Measurements from ENCODE around the gene CKMT2. TPM values are rescaled to one million over a fixed set of nuclear protein-coding genes. Genes with fewer than 3 reads are reported as not detected.

Gene CKMT2
- total and polyA plus RNA-seq, 2 donors (not counting 1 experiment from before 2014, with no cell fraction given): 1.9 to 19.3 TPM

- DNase-seq (ENCODE audit: low read depth in 2 of 2): no peak
- no peaks in the 10 kb centered on the region for H3K79me2 ChIP-seq (ENCODE audit: control insufficient read depth, insufficient read depth, low read length)
- H3K27ac ChIP-seq (ENCODE audit: insufficient read depth, low read length): no peak overlapping the region
- H3K9me3 ChIP-seq (ENCODE audit: control insufficient read depth, insufficient read depth, low read depth, low read length): no peaks in the 10 kb centered on the region
- no peak overlapping the region for H2AFZ ChIP-seq (ENCODE audit: low read length)
- no peaks in the 10 kb centered on the region for H3K4me1 ChIP-seq (ENCODE audit: control insufficient read depth, extremely low read depth, insufficient read depth, low read length)
- no peaks in the 10 kb centered on the region for H3K36me3 ChIP-seq (ENCODE audit: control insufficient read depth, insufficient read depth, low read length)
- no peak overlapping the region for H3K4me2 ChIP-seq (ENCODE audit: extremely low read depth, insufficient read depth, low read length)
- H3K4me3 ChIP-seq (replicated peaks in 1 of 4; ENCODE audit: control extremely low read depth in 1 of 4, insufficient read depth in 1 of 4, low read depth in 3 of 4, low read length in 4 of 4): no peak overlapping the region
- H3K27me3 ChIP-seq (ENCODE audit: control insufficient read depth, insufficient read depth, low read length): no peaks in the 10 kb centered on the region
- TF ChIP-seq CTCF (conservative IDR thresholded peaks at IDR 0.05 in 1 of 2, IDR thresholded peaks at IDR 0.05 in 1 of 2; ENCODE audit: low read depth in 1 of 2, low read length in 2 of 2): no peak
- TF ChIP-seq EZH2 (IDR thresholded peaks at IDR 0.05; ENCODE audit: low read length, missing control alignments): no peak
- no peaks in the 10 kb centered on the region for H4K20me1 ChIP-seq (ENCODE audit: control insufficient read depth, extremely low read depth, insufficient read depth, low read length)
- H3K9ac ChIP-seq (ENCODE audit: insufficient read depth, low read length): no peak overlapping the region
Observed at GRCh38 chr5:81249240-81249639, 16.1 kb downstream of the CKMT2 start.

- H3K4me3 ChIP-seq (replicated peaks in 1 of 4; ENCODE audit: control extremely low read depth in 1 of 4, insufficient read depth in 1 of 4, low read depth in 3 of 4, low read length in 4 of 4): no peak overlapping the region
- no peaks in the 10 kb centered on the region for H4K20me1 ChIP-seq (ENCODE audit: control insufficient read depth, extremely low read depth, insufficient read depth, low read length)
- H2AFZ ChIP-seq (ENCODE audit: low read length): no peak overlapping the region
- no peaks in the 10 kb centered on the region for H3K79me2 ChIP-seq (ENCODE audit: control insufficient read depth, insufficient read depth, low read length)
- H3K36me3 ChIP-seq (ENCODE audit: control insufficient read depth, insufficient read depth, low read length): no peaks in the 10 kb centered on the region
- H3K4me1 ChIP-seq (ENCODE audit: control insufficient read depth, extremely low read depth, insufficient read depth, low read length): no peaks in the 10 kb centered on the region
- H3K9me3 ChIP-seq (ENCODE audit: control insufficient read depth, insufficient read depth, low read depth, low read length): no peaks in the 10 kb centered on the region
- no peak overlapping the region for H3K9ac ChIP-seq (ENCODE audit: insufficient read depth, low read length)
- H3K27me3 ChIP-seq (ENCODE audit: control insufficient read depth, insufficient read depth, low read length): no peaks in the 10 kb centered on the region
- no peak for DNase-seq (ENCODE audit: low read depth in 2 of 2)
- TF ChIP-seq EZH2 (IDR thresholded peaks at IDR 0.05; ENCODE audit: low read length, missing control alignments) (no peak), CTCF (conservative IDR thresholded peaks at IDR 0.05 in 1 of 2, IDR thresholded peaks at IDR 0.05 in 1 of 2; ENCODE audit: low read depth in 1 of 2, low read length in 2 of 2) (no peak)
- H3K4me2 ChIP-seq (ENCODE audit: extremely low read depth, insufficient read depth, low read length): no peak overlapping the region
- H3K27ac ChIP-seq (ENCODE audit: insufficient read depth, low read length): no peak overlapping the region
Observed at GRCh38 chr5:81250004-81250403, 16.9 kb downstream of the CKMT2 start.

DNA sequence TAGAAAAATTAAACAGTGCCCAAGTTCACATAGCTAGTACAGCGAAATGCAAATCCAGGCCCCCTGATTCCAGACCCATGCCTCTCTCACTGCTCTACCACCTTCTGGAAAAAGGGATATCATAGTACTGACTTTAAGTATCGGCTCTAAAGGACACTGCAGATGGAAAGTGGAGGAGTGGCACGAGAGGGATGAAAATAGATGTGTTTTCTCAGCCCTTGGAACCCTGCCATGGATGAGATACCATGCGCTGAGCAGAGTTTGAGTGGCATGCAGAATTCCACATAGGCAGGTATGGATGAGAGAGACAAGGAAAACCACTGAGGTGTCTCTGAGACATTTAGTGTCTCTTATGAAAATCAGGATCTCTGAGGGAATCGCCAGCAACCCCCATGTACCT lies 18.8 kb downstream of the CKMT2 start:
- H2AFZ ChIP-seq (ENCODE audit: low read length): no peak overlapping the region
- H3K9ac ChIP-seq (ENCODE audit: insufficient read depth, low read length): no peak overlapping the region
- no peak overlapping the region for H3K27ac ChIP-seq (ENCODE audit: insufficient read depth, low read length)
- H3K4me2 ChIP-seq (ENCODE audit: extremely low read depth, insufficient read depth, low read length): no peak overlapping the region
- no peak for DNase-seq (ENCODE audit: low read depth in 2 of 2)
- no peaks in the 10 kb centered on the region for H3K9me3 ChIP-seq (ENCODE audit: control insufficient read depth, insufficient read depth, low read depth, low read length)
- no peaks in the 10 kb centered on the region for H3K27me3 ChIP-seq (ENCODE audit: control insufficient read depth, insufficient read depth, low read length)
- TF ChIP-seq EZH2 (IDR thresholded peaks at IDR 0.05; ENCODE audit: low read length, missing control alignments): no peak
- no peak overlapping the region for H3K4me3 ChIP-seq (replicated peaks in 1 of 4; ENCODE audit: control extremely low read depth in 1 of 4, insufficient read depth in 1 of 4, low read depth in 3 of 4, low read length in 4 of 4)
- no peaks in the 10 kb centered on the region for H4K20me1 ChIP-seq (ENCODE audit: control insufficient read depth, extremely low read depth, insufficient read depth, low read length)
- H3K79me2 ChIP-seq (ENCODE audit: control insufficient read depth, insufficient read depth, low read length): no peaks in the 10 kb centered on the region
- H3K36me3 ChIP-seq (ENCODE audit: control insufficient read depth, insufficient read depth, low read length): no peaks in the 10 kb centered on the region
- H3K4me1 ChIP-seq (ENCODE audit: control insufficient read depth, extremely low read depth, insufficient read depth, low read length): no peaks in the 10 kb centered on the region

Measured in fibroblast of lung (primary cell).